ENCODE measurements around the gene BBOF1. TPM values are rescaled to one million over a fixed set of nuclear protein-coding genes. Genes with fewer than 3 reads are reported as not detected.

Gene BBOF1
- total RNA-seq, 1 experiment from 2014 or later = 4.0 TPM

GRCh38 chr14:74065746-74066575 is 46.8 kb downstream of the BBOF1 start:
- ChIA-PET CTCF (no interaction called here), POLR2A (no interaction called here), RAD21 (ENCODE audit: low non-redundant PET in 1 of 2, low total read pairs in 2 of 2, uncharacterized antibody in 2 of 2, unreplicated experiment in 2 of 2) (no interaction called here)
- Histone ChIP-seq H3K36me3 (ENCODE audit: control insufficient read depth in 1 of 2, insufficient read depth in 2 of 2, low read length in 2 of 2) (no peaks in the 10 kb centered on the region; a peak in 1 of 4 replicates), H2AFZ (ENCODE audit: low read depth, low read length, poor library complexity, severe bottlenecking) (no peak overlapping the region), H3K9me2 (ENCODE audit: insufficient read depth) (no peaks in the 10 kb centered on the region), H3K4me3 (replicated peaks in 1 of 2; ENCODE audit: low read depth in 1 of 2, low read length in 2 of 2) (no peak overlapping the region), H3K9me3 (ENCODE audit: control insufficient read depth in 1 of 2, insufficient read depth in 1 of 2, low read depth in 1 of 2, low read length in 2 of 2) (no peaks in the 10 kb centered on the region), H3K9ac (ENCODE audit: low read length) (no peak overlapping the region), H3K79me2 (ENCODE audit: insufficient read depth, low read length) (no peaks in the 10 kb centered on the region), H3K27me3 (ENCODE audit: insufficient read depth, low read length) (no peaks in the 10 kb centered on the region), H3K4me2 (ENCODE audit: low read length) (no peak overlapping the region), H3K27ac (ENCODE audit: low read depth, low read length) (no peak overlapping the region), H3K4me1 (ENCODE audit: control insufficient read depth in 1 of 2, insufficient read depth in 2 of 2, low read length in 2 of 2) (peaks cover 11 to 17% of the 10 kb centered on the region in 2 experiments; a peak in 3 of 4 replicates), H4K20me1 (ENCODE audit: insufficient read depth) (no peaks in the 10 kb centered on the region)
- DNase-seq (ENCODE audit: low read depth, low spot score) = no peak
- no TSS peak for BruUV-seq (replicated peaks)
- no peak for ATAC-seq
- intact Hi-C loops (cut with micrococcal nuclease) = no loop called here
- no peak for TF ChIP-seq EZH2 (IDR thresholded peaks at IDR 0.05)
- TF ChIP-seq POLR2AphosphoS5 (IDR thresholded peaks at IDR 0.05; ENCODE audit: low read depth, low read length) = no peak
- no peak for TF ChIP-seq TCF7L2 (IDR thresholded peaks at IDR 0.05; ENCODE audit: borderline replicate concordance, extremely low read depth, insufficient read depth, insufficient read length)
- TF ChIP-seq CEBPB (IDR thresholded peaks at IDR 0.05; ENCODE audit: low read depth) = no peak
- TF ChIP-seq ZBTB33 (IDR thresholded peaks at IDR 0.05; ENCODE audit: extremely low read depth, insufficient replicate concordance, low read length) = no peak
- TF ChIP-seq CTCF (IDR thresholded peaks at IDR 0.05 in 2 of 3, conservative IDR thresholded peaks at IDR 0.05 in 1 of 3; ENCODE audit: borderline replicate concordance in 1 of 3, insufficient read depth in 1 of 3, low read depth in 2 of 3, low read length in 2 of 3) = no peak
- no peak for TF ChIP-seq EGR1 (IDR thresholded peaks at IDR 0.05; ENCODE audit: low read depth)
- TF ChIP-seq ZFX (IDR thresholded peaks at IDR 0.05) = no peak
- TF ChIP-seq ZNF274 (IDR thresholded peaks at IDR 0.05; ENCODE audit: low read depth, low read length) = no peak
- TF ChIP-seq SRF (IDR thresholded peaks at IDR 0.05; ENCODE audit: low read depth) = no peak
- no peak for TF ChIP-seq JUND (IDR thresholded peaks at IDR 0.05)
